DMS79 treated with DMSO at 0.1 percent for 48 hours (cell line): ENCODE results near the gene CENPE.

Source experiments
- DNase-seq: peaks from one replicate; lab custom pipeline; 2025; lab: John Stamatoyannopoulos, UW

CENPE gene

DNA sequence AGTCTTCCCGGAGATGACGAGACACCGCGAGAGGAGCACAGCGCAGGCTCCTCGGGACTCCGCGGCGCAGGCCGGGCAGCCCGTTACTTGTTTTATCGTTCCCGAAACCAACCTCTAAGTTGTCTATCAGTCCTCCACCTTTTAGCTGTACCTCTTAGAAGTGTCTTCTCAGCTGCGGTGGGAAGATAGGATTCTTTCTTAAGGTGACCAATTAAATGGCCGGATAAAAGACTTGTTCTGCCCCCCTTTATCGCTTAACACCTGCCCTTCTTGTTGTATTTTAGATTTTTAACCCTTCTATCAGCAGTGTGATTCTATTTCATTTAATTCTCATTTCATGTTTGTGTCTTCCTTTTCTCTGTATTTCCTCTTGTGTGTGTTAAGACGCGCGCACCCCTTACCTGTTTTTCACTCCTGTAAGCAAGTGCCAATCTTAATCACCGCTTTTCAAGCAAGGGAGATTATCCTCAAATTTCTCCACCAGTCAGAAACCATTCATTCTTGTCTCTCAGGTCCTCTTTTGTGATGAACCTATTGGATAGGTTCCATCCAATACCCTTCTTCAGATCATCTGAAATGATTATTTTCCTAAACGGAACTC, 121.3 kb downstream of the CENPE start, which contains the start of gene SLC9B2:
SLC9B2 (minus strand) TSS at position 15 of the 601 bp plus-strand sequence. CDS start 9,211 bp downstream, outside the sequence.
- peak; percentile 2 for DNase-seq

DNA sequence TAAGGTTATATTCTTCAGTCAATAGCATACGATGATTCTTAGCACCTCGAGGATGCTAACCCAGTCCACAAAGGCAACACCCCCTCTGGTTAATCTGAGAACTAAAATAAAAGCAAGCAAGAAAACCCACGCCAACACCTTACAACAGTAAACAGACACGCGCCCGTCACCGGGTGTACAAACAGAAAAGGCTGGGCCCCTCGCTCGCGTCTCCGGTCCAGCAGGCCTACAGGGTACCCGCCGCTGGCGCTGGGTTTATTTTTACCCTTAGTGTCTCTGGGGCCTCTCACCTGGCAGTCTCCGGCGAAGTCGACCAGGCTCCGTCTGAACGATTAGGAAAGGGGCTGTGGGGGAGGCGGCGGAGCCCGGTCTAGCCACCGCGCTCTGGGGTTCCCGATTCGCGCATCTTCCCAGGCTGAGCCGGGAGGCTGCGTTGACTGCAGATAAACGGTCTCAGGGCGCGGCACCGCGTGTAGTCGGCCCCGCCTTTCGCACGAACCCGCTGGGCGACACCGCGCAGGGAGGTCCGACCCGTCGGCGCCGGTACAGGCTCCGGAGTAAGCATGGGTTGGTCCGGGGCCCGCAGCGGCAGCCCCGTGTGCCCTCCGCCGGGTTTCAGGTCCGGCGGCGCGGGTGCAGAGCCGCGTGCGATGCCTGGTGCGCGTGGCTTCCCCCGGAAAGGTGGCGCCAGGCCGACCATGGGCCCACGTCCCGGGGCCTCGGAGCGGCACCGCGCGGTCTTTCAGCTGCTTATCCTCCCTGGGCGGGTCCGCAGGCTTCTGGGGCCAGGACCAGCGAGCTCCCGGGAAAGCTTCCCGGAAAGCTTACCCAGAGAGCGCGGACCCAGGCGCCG, 122.0 kb downstream of the CENPE start:
- DNase-seq = peak; percentile 5

DNA sequence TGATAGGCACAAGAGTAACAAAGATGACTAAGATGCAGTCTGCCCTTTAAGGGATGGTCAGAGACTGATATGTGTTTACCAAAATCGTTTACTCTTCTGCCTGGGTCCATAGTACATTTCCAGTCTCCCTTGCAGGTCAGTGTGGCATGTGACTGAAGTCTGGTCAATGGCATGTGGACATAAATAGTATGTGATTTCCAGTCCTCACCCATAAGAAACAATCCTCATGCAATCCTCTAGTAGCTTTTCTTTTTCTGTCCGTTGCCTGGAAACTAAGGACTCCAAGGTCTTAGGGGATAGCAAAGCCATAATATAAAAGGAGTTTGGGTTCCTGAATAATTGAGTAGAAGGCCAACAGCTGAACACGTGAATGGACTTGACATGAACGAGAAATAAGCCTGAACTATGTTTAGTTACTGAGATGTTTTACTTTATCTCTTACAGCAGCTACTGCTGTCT, 122.7 kb downstream of the CENPE start:
- DNase-seq = peak; percentile 1

DNA sequence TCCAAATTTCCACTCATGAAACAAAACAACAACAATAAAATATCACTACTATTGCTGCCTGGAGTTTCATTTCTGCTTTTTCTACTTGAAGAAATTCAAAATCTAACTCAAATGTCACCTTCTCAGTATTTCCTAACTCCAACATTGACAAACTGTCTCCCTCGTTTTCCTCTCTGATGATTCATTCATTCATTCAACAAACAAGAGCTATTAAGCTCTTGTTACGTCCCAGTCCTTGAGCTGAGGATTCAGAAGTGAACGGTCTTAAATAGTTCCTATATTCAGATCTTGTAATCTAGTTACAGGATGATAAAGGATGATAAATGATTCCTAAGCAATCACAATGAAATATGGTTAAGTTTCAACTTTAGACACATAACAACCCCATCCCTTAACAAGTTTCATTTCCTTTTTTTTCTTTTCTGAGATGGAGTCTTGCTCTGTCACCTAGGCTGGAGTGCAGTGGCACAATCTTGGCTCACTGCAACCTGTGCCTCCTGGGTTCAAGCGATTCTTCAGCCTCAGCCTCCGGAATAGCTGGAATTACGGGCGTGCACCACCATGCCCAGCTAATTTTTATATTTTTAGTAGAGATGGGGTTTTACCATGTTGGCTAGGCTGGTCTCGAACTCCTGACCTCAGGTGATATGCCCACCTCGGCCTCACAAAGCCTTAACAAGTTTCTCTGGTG, 123.3 kb downstream of the CENPE start:
- DNase-seq = no peak

DNA sequence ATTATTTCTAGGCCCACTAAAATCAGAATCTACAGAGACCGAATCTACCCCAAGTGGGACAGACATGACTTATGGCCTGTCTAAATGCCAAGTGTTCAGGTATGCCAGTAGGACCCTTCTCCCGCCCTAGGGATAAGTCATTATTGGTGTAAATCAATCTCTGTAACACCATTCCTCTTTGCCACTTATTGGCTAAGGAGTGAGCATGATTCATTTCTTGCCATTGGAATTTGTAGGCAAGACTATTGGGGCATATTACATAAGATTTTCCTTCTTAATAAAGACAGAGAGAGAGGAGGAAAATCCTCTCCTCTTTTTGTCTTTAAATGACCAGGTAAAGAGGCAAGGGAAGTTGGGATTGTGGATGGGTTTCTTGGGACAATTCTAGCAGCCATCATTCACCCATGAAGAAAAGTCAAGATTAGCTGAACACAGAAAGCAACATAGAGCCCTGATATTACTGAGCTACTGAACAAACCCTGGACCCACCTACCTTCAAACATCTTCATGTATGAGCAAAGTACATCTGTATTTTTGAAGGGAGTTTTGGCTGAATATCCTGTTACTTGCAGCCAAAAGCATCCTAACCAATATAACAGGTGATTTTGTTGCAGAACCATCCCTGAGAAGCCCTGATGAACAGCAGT, 124.2 kb downstream of the CENPE start:
- no peak for DNase-seq

DNA sequence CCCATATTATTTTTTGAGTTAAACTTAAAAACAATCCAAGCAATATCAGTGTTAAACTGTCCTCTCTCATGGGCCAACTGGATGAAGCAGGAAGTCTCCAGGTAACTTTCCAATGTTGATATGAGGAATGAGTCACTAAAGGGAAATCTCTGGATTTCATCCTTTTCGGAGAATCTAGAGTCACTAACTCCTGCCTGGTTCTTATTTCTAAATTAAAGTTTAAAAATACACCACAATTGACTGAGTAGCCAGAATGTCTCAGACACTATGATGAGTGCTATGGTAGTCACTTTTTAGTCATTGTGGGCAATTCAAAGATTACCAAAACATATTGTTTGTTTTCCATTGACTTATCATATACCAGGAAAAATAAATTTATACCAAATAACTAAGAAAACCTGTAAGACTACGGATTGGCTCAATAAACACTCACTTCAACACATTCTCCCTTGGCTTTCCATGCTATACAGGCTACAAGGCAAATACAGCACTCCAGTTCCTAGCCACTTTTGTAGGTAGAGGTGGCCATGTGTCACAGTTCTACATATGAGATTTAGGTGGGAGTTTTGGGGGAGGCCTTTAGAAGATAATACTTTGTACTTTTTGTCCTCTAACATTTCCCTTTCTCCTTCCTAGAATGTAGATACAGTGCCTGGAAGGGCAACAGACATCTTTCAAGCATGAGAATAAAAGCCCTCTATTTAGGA, 130.1 kb downstream of the CENPE start:
- no peak for DNase-seq

DNA sequence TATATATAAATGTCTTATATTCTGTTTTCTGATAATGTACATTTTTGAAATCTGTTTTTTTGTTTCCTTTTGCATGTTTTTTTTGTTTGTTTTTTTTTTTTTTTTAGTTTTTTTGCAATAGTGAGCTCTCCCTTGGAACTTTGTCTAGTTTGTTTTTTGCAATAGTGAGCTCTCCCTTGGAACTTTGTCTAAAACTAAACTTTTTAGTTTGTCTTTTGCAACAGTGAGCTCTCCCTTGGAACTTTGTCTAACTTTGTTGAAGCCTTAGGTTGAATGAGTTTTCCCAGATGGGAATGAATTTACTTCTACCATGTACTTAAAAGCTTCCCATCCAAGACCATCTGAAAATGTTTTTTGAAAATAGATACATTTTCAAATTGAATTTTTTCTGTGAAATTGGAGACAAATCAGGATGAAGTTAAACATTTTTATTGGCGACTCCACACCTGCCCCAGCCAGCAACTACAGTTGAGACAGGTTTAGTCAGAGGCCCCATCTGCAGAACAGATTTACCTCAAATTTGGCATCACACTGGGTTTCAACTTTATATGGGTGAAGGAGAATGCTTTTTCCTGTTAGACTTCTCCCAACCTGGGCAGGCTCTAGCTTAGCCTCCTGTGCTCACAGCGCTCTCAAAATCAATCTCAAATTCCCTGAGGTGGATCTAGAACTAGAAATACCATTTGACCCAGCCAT, 137.5 kb downstream of the CENPE start:
- DNase-seq = no peak
